ENCODE measurements around the gene C4B.
"Not testable (repeated sequence)": the region's sequence is repeated elsewhere in the genome, so short reads cannot be mapped to it uniquely, and the experiment has no call there.

Gene C4B

GRCh38 chr6:32014547-32014946 lies at the start of gene C4B:
TSS of gene C4B (plus strand) at chr6:32014795. CDS start at chr6:32014846, 51 bp downstream.
- not testable (repeated sequence) for DNase-seq

GRCh38 chr6:31965700-31966099 lies 48.9 kb upstream of the C4B start:
- no peak for DNase-seq

GRCh38 chr6:31966506-31966905 lies 48.1 kb upstream of the C4B start:
- no peak for DNase-seq

GRCh38 chr6:31966997-31967925 lies 47.3 kb upstream of the C4B start:
- DNase-seq = no peak

GRCh38 chr6:31967926-31968320 lies 46.7 kb upstream of the C4B start:
- DNase-seq = no peak

GRCh38 chr6:31968326-31968725 lies 46.3 kb upstream of the C4B start:
- DNase-seq = no peak

- no peak for DNase-seq
These were observed 45.5 kb upstream of the C4B start for GRCh38 chr6:31968791-31969711.

- no peak for DNase-seq
These were observed 44.6 kb upstream of the C4B start for GRCh38 chr6:31969712-31970603.

- DNase-seq = no peak
These were observed 43.9 kb upstream of the C4B start for GRCh38 chr6:31970604-31971271.

GRCh38 chr6:31971279-31971992 lies 43.2 kb upstream of the C4B start:
- no peak for DNase-seq

GRCh38 chr6:31971993-31972708 lies 42.4 kb upstream of the C4B start, which contains the start of gene DXO:
TSS of gene DXO (minus strand) at chr6:31972138. CDS start at chr6:31971675, 463 bp downstream.
- DNase-seq = peak; percentile 99

GRCh38 chr6:31972709-31973350 lies 41.8 kb upstream of the C4B start:
- peak in 1 of 2 donors; percentile 21 for DNase-seq

- DNase-seq = not testable (repeated sequence)
These were observed 38.5 kb upstream of the C4B start for GRCh38 chr6:31976065-31976464.

- DNase-seq = no peak
These were observed 36.7 kb upstream of the C4B start for GRCh38 chr6:31977816-31978431.

GRCh38 chr6:31978831-31979230 lies 35.8 kb upstream of the C4B start:
- DNase-seq = no peak

- no peak for DNase-seq
These were observed 35.2 kb upstream of the C4B start for GRCh38 chr6:31979238-31979898.

GRCh38 chr6:31980195-31980876 lies 34.3 kb upstream of the C4B start:
- DNase-seq = not testable (repeated sequence)

GRCh38 chr6:31980998-31981397 lies 33.6 kb upstream of the C4B start:
- DNase-seq = not testable (repeated sequence)
